Testis (tissue), 2 donors: ENCODE results near the gene TNRC6B.

Source experiments
- CTCF ChIP-seq, 3 experiments: fragments of 450-650 bp in 2 of 3; fragments of 200-600 bp in 1 of 3; sonication (generic) in 1 of 3; IDR thresholded peaks; one replicate each; pipeline ENCODE4 v1.5.1; 2016 to 2019; ENCODE audit warnings: antibody characterized with exemption in 3 of 3, mild to moderate bottlenecking in 2 of 3, moderate library complexity in 1 of 3
- POLR2A ChIP-seq: fragments of 450-650 bp; IDR thresholded peaks from one replicate; pipeline ENCODE4 v1.6.1; 2017; ENCODE audit warnings: antibody characterized with exemption, mild to moderate bottlenecking, moderate library complexity

GRCh38 chr22:40216041-40216756 lies 38.5 kb downstream of the TNRC6B start:
- no peak for TF ChIP-seq CTCF (IDR thresholded peaks at IDR 0.05)
- TF ChIP-seq POLR2A = no peak
